Measurements from ENCODE around the gene RPS6KA5. TPM values are rescaled to one million over a fixed set of nuclear protein-coding genes. Genes with fewer than 3 reads are reported as not detected.
"Not testable (repeated sequence)": the region's sequence is repeated elsewhere in the genome, so short reads cannot be mapped to it uniquely, and the experiment has no call there.

Gene RPS6KA5
- total RNA-seq, 1 experiment from 2014 or later: 2.6 TPM

DNA sequence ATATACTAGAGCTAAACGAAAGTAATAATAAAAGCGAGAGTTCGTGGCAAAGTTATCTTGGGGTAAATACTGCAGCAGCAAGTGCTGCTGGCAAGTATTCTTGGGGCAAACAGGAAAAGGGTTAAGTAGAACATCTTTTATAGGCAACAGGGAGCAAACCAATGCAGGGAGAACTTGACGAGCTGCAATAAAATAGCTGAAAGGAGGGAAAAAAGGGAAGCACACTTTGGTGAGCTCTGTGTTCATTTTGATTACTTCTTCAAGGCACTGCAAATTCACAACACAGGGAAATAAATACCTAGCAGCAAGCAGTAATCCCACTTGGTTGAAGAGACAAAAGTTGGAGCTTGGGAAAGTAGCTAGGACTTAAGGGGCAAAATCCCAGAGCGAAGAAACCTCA, 201.9 kb downstream of the RPS6KA5 start:
- intact Hi-C loops (cut with micrococcal nuclease; ENCODE audit: unreplicated experiment) (no loop called here), in situ Hi-C loops (cut with HindIII; ENCODE audit: low pct_unique_long_range_greater_than_20kb, low sequenced_read_pairs) (no loop called here)
- TF ChIP-seq SIN3A (IDR thresholded peaks at IDR 0.05; ENCODE audit: borderline replicate concordance, insufficient read depth, low read depth, low read length) (no peak), POLR2AphosphoS5 (IDR thresholded peaks at IDR 0.05; ENCODE audit: low read depth, low read length) (no peak), TCF7L2 (IDR thresholded peaks at IDR 0.05; ENCODE audit: low read depth, low read length) (no peak)
- TF ChIP-seq, protein P1, sequence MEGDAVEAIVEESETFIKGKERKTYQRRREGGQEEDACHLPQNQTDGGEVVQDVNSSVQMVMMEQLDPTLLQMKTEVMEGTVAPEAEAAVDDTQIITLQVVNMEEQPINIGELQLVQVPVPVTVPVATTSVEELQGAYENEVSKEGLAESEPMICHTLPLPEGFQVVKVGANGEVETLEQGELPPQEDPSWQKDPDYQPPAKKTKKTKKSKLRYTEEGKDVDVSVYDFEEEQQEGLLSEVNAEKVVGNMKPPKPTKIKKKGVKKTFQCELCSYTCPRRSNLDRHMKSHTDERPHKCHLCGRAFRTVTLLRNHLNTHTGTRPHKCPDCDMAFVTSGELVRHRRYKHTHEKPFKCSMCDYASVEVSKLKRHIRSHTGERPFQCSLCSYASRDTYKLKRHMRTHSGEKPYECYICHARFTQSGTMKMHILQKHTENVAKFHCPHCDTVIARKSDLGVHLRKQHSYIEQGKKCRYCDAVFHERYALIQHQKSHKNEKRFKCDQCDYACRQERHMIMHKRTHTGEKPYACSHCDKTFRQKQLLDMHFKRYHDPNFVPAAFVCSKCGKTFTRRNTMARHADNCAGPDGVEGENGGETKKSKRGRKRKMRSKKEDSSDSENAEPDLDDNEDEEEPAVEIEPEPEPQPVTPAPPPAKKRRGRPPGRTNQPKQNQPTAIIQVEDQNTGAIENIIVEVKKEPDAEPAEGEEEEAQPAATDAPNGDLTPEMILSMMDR (IDR thresholded peaks at IDR 0.05): no peak
- TF ChIP-seq, protein P2, sequence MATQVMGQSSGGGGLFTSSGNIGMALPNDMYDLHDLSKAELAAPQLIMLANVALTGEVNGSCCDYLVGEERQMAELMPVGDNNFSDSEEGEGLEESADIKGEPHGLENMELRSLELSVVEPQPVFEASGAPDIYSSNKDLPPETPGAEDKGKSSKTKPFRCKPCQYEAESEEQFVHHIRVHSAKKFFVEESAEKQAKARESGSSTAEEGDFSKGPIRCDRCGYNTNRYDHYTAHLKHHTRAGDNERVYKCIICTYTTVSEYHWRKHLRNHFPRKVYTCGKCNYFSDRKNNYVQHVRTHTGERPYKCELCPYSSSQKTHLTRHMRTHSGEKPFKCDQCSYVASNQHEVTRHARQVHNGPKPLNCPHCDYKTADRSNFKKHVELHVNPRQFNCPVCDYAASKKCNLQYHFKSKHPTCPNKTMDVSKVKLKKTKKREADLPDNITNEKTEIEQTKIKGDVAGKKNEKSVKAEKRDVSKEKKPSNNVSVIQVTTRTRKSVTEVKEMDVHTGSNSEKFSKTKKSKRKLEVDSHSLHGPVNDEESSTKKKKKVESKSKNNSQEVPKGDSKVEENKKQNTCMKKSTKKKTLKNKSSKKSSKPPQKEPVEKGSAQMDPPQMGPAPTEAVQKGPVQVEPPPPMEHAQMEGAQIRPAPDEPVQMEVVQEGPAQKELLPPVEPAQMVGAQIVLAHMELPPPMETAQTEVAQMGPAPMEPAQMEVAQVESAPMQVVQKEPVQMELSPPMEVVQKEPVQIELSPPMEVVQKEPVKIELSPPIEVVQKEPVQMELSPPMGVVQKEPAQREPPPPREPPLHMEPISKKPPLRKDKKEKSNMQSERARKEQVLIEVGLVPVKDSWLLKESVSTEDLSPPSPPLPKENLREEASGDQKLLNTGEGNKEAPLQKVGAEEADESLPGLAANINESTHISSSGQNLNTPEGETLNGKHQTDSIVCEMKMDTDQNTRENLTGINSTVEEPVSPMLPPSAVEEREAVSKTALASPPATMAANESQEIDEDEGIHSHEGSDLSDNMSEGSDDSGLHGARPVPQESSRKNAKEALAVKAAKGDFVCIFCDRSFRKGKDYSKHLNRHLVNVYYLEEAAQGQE (IDR thresholded peaks at IDR 0.05; ENCODE audit: insufficient read depth in 1 of 2, low read depth in 2 of 2, low read length in 1 of 2): no peak
- Histone ChIP-seq H3K27me3 (ENCODE audit: control insufficient read depth, insufficient read depth, low read length) (no peaks in the 10 kb centered on the region), H3K27ac (ENCODE audit: low read length) (no peak overlapping the region), H3K4me1 (ENCODE audit: control insufficient read depth, insufficient read depth, low read length) (no peaks in the 10 kb centered on the region), H3K4me3 (ENCODE audit: low read depth in 2 of 2, low read length in 2 of 2) (0 out of 4 replicates have a peak overlapping the region, but pooled peaks of 1 of the 2 experiments have one; percentile 14), H3K9me3 (ENCODE audit: control insufficient read depth, insufficient read depth, low read depth, low read length) (no peaks in the 10 kb centered on the region), H3K36me3 (ENCODE audit: control insufficient read depth, insufficient read depth, low read length) (no peaks in the 10 kb centered on the region)
- ATAC-seq: no peak
- CTCF ChIA-PET: interaction anchor here (0.5 kb wide), 1 partner anchor 460 kb away, joined by 3 read pairs; no protein-coding TSS in a partner anchor
- POLR2A ChIA-PET: interaction anchor here (0.6 kb wide), 1 partner anchor 9 kb away, joined by 14 read pairs; no protein-coding TSS in a partner anchor
- no TSS peak for BruUV-seq (replicated peaks)
- DNase-seq (ENCODE audit: low read depth, low spot score): no peak

DNA sequence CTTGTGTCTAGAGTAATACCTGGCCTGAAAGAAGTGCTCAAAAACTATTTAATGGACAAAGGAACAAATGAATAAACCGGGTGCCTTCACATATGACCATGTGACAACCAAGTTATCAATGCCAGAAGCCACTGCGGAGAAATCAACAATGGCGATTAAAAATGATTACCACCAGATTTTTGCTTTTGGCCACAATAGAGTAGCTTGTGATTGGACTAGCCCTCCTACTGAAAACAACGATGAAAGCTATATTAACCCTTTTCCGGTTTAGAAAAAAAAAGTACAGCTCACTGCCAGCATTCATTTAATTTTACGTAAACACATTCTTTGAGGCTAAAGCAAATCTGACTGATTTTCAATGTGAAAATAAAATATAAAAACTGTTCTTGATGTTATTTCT, 202.6 kb downstream of the RPS6KA5 start:
- intact Hi-C loops (cut with micrococcal nuclease; ENCODE audit: unreplicated experiment) (no loop called here), in situ Hi-C loops (cut with HindIII; ENCODE audit: low pct_unique_long_range_greater_than_20kb, low sequenced_read_pairs) (no loop called here)
- no peaks in the 10 kb centered on the region for H3K4me1 ChIP-seq (ENCODE audit: control insufficient read depth, insufficient read depth, low read length)
- TF ChIP-seq, protein P2 (IDR thresholded peaks at IDR 0.05; ENCODE audit: insufficient read depth in 1 of 2, low read depth in 2 of 2, low read length in 1 of 2): no peak
- no peak for TF ChIP-seq TCF7L2 (IDR thresholded peaks at IDR 0.05; ENCODE audit: low read depth, low read length)
- TF ChIP-seq POLR2AphosphoS5 (IDR thresholded peaks at IDR 0.05; ENCODE audit: low read depth, low read length): no peak
- TF ChIP-seq SIN3A (IDR thresholded peaks at IDR 0.05; ENCODE audit: borderline replicate concordance, insufficient read depth, low read depth, low read length): no peak
- TF ChIP-seq, protein P1 (IDR thresholded peaks at IDR 0.05): no peak
- ChIA-PET POLR2A (no interaction called here), CTCF (no interaction called here)
- no peak overlapping the region for H3K4me3 ChIP-seq (ENCODE audit: low read depth in 2 of 2, low read length in 2 of 2)
- no TSS peak for BruUV-seq (replicated peaks)
- H3K36me3 ChIP-seq (ENCODE audit: control insufficient read depth, insufficient read depth, low read length): no peaks in the 10 kb centered on the region
- DNase-seq (ENCODE audit: low read depth, low spot score): no peak
- no peak overlapping the region for H3K27ac ChIP-seq (ENCODE audit: low read length)
- ATAC-seq: no peak
- no peaks in the 10 kb centered on the region for H3K27me3 ChIP-seq (ENCODE audit: control insufficient read depth, insufficient read depth, low read length)
- H3K9me3 ChIP-seq (ENCODE audit: control insufficient read depth, insufficient read depth, low read depth, low read length): no peaks in the 10 kb centered on the region

DNA sequence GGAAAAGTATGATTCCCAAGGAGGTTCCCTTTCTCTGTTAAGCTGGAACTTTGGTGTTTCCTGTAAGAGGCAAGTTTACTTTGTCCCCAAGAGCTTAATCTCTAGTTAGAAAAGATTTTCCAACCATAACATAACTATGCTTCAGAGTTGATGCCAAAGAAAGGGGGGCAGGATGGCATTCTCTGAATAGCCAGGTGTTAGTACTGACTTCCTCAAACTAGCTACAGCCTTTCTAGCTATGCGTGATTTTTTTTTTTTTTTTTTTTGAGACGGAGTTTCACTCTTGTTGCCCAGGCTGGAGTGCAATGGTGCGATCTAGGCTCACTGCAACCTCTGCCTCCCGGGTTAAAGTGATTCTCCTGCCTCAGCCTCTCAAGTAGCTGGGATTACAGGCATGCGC, 204.3 kb downstream of the RPS6KA5 start:
- H3K36me3 ChIP-seq (ENCODE audit: control insufficient read depth, insufficient read depth, low read length); H3K9me3 ChIP-seq (ENCODE audit: control insufficient read depth, insufficient read depth, low read depth, low read length); in situ Hi-C loops (cut with HindIII; ENCODE audit: low pct_unique_long_range_greater_than_20kb, low sequenced_read_pairs); DNase-seq (ENCODE audit: low read depth, low spot score); BruUV-seq (replicated peaks); POLR2A ChIA-PET; ATAC-seq; H3K4me1 ChIP-seq (ENCODE audit: control insufficient read depth, insufficient read depth, low read length); H3K27me3 ChIP-seq (ENCODE audit: control insufficient read depth, insufficient read depth, low read length); intact Hi-C loops (cut with micrococcal nuclease; ENCODE audit: unreplicated experiment); H3K4me3 ChIP-seq (ENCODE audit: low read depth in 2 of 2, low read length in 2 of 2); H3K27ac ChIP-seq (ENCODE audit: low read length): not testable (repeated sequence)
- CTCF ChIA-PET: interaction anchor here (0.6 kb wide), 1 partner anchor 502 kb away, joined by 7 read pairs; no protein-coding TSS in a partner anchor
